Liver (tissue), 3 donors: ENCODE data around the gene LDLRAD4.

Source experiments
- CTCF ChIP-seq: fragments of 150-350 bp; IDR thresholded peaks from 2 replicates; pipeline ENCODE4 v1.5.1; 2017; ENCODE audit warnings: improper control_type of control experiment, low read depth, low read length; ENCODE audit not compliant: missing input control
- FOXA1 ChIP-seq: IDR thresholded peaks from 2 replicates; pipeline ENCODE4 v1.6.1; 2016; ENCODE audit warnings: antibody characterized with exemption
- JUND ChIP-seq, 2 donors: IDR thresholded peaks; 2 replicates each; pipeline ENCODE4 v1.6.1; 2016; ENCODE audit warnings: antibody characterized with exemption in 2 of 2
- REST ChIP-seq: IDR thresholded peaks from 2 replicates; pipeline ENCODE4 v1.6.1; 2016; ENCODE audit warnings: antibody characterized with exemption, mild to moderate bottlenecking
- RXRA ChIP-seq, 2 donors: IDR thresholded peaks; 2 replicates each; pipeline ENCODE4 v1.6.1; 2017 to 2018; ENCODE audit warnings: antibody characterized with exemption in 2 of 2, mild to moderate bottlenecking in 1 of 2
- SP1 ChIP-seq: IDR thresholded peaks from 2 replicates; pipeline ENCODE4 v1.6.1; 2018; ENCODE audit warnings: antibody characterized with exemption, mild to moderate bottlenecking
- TAF1 ChIP-seq: conservative IDR thresholded peaks from 2 replicates; pipeline ENCODE4 v1.6.1; 2016; ENCODE audit warnings: antibody characterized with exemption, mild to moderate bottlenecking
- ZBTB33 ChIP-seq: IDR thresholded peaks from 2 replicates; pipeline ENCODE4 v1.6.1; 2016; ENCODE audit warnings: antibody characterized with exemption
- donor health status: healthy.
- donor health status: healthy.

- TF ChIP-seq ZBTB33 (no peak), CTCF (no peak), RXRA (IDR thresholded peaks at IDR 0.05) (no peak), REST (no peak), FOXA1 (no peak), JUND (IDR thresholded peaks at IDR 0.05) (no peak), TAF1 (no peak), SP1 (no peak)
These were observed 177.0 kb downstream of the LDLRAD4 start for GRCh38 chr18:13395577-13395976.
